ENCODE measurements around the gene TCF3.
"Not testable (repeated sequence)": the region's sequence is repeated elsewhere in the genome, so short reads cannot be mapped to it uniquely, and the experiment has no call there.

Gene TCF3

DNA sequence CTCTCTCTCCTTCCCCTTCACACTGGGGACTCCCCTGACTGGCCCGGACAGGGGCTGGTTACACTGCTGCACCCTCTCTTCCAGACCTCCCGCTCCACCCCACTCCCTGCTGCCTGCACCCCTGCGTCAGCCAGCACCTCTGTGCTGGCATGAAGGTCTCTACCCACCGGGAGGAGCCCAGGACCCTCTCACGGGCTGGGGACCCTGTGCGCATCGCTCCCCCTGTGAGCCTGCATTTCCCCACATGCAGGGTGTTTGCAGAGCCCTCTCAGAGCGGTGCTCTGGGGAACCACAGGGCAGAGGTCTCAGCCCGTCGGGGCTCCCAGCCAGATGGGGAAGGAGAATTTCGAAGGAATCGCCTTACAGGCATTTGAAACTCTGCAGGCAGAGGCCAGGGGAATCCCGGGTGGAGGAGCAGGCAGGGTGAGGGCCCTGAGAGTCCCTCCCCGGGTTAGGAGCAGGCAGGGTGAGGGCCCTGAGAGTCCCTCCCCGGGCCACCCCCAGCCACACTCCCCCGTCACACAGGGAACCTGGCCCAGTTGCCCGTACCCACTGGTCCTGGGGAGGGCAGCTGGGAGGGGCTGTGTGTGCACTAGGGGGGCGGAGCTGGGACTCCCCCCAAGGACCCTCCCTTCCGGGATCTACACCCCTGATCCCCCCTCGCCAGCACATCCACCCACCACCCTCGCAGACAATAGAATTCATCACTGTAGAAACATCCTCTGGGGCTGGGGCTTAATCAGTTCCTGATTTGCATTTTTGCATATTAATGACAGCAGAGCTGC is 16.3 kb upstream of the TCF3 start:
- H3K9me3 Mint-ChIP-seq = no peaks in the 10 kb centered on the region
- peak overlapping the region; percentile 69 for H3K4me3 Mint-ChIP-seq
- no peaks in the 10 kb centered on the region for H3K36me3 Mint-ChIP-seq (ENCODE audit: low read depth)
- peaks cover 76% of the 10 kb centered on the region for H3K27me3 Mint-ChIP-seq (ENCODE audit: low read depth, poor library complexity)
- no peak for TF ChIP-seq CTCF (IDR thresholded peaks at IDR 0.05)
- DNase-seq = peak; percentile 41
- no peak overlapping the region for H3K27ac Mint-ChIP-seq
- peaks cover 26% of the 10 kb centered on the region for H3K4me1 Mint-ChIP-seq

DNA sequence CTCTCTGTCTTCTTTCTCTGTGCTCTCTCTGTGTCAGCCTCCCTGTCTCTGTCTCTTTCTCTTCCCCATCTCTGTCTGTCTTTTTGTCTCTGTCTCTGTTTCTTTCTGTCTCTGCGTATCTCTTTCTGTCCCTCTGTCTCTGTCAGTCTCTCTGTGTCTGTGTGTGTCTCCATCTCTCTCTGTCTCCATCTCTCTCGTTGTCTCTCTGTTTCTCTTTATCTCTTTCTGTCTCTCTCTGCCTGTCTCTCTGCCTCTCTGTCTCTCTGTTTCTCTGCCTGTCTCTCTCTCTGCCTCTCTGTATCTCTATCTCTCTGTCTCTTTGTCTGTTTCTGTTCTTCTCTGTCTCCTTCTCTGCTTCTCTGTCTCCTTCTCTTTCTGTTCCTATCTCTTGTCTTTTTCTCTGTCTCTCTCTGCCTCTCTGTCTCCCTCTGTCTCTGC is 15.7 kb upstream of the TCF3 start:
- Mint-ChIP-seq H3K27ac (peak overlapping the region; percentile 6), H3K9me3 (no peaks in the 10 kb centered on the region), H3K4me3 (peak overlapping the region; percentile 69), H3K36me3 (ENCODE audit: low read depth) (no peaks in the 10 kb centered on the region), H3K27me3 (ENCODE audit: low read depth, poor library complexity) (peaks cover 74% of the 10 kb centered on the region), H3K4me1 (peaks cover 23% of the 10 kb centered on the region)
- no peak for DNase-seq
- no peak for TF ChIP-seq CTCF (IDR thresholded peaks at IDR 0.05)

DNA sequence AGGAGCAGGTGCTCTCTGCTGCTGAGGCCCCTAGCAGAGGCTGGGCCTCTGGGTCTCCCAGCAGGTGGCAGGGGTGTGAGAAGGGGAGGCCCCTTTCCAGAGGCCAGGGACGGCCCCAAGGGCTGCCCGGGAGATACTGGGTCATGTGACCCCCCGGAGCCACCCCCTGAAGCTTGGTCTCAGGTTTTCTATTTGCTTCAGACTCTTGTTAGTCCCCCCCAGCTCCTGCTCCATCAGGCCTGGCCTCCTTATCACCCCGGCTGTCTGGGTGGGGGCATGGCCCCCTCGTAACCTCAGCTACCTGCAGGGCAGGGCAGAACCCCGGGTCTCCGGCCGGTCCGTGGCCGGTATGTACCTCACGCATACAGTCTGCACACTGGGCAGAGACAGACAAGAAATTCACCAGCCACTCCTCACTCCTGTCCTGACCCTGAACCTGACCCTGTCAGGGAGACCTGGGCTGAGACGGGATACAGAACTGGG is 13.2 kb upstream of the TCF3 start:
- H3K36me3 Mint-ChIP-seq (ENCODE audit: low read depth) = no peaks in the 10 kb centered on the region
- H3K4me3 Mint-ChIP-seq = no peak overlapping the region
- no peak for TF ChIP-seq CTCF (IDR thresholded peaks at IDR 0.05)

DNA sequence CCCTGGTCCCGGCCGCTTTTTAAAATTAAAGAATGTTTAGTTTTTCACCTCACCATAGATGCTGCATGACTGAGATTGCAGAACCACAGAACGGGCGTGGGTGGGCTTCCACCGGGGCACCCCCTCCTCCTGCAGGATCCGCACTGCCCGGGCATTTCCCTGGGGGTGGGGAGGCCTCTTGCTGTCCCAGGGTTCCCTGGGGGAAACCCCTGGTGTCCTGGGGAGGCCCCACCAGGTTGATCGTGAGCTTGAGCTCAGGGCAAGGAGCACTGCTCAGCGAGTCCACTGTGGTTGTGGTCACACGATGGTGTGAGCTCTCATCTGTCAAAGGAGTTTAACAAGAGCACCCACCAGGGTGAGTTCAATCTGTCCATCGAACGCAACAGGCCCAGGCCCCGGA is 11.4 kb upstream of the TCF3 start:
- DNase-seq = no peak
- Mint-ChIP-seq H3K27ac (no peak overlapping the region), H3K36me3 (ENCODE audit: low read depth) (no peaks in the 10 kb centered on the region), H3K4me1 (peaks cover 19% of the 10 kb centered on the region), H3K27me3 (ENCODE audit: low read depth, poor library complexity) (peaks cover 36% of the 10 kb centered on the region), H3K9me3 (peaks cover 6% of the 10 kb centered on the region), H3K4me3 (no peak overlapping the region)
- TF ChIP-seq CTCF (IDR thresholded peaks at IDR 0.05) = no peak

More for the DNA sequence above, 13.2 kb upstream of the TCF3 start:
- Mint-ChIP-seq H3K9me3 (no peaks in the 10 kb centered on the region), H3K27me3 (ENCODE audit: low read depth, poor library complexity) (peaks cover 50% of the 10 kb centered on the region), H3K27ac (no peak overlapping the region), H3K4me1 (peaks cover 23% of the 10 kb centered on the region)
- no peak for DNase-seq

GRCh38 chr19:1663227-1663626 is 10.8 kb upstream of the TCF3 start:
- Mint-ChIP-seq H3K27me3 (ENCODE audit: low read depth, poor library complexity) (peaks cover 30% of the 10 kb centered on the region), H3K4me1 (peaks cover 13% of the 10 kb centered on the region)
- DNase-seq; H3K36me3 Mint-ChIP-seq (ENCODE audit: low read depth); H3K9me3 Mint-ChIP-seq; H3K27ac Mint-ChIP-seq; H3K4me3 Mint-ChIP-seq: not testable (repeated sequence)

GRCh38 chr19:1661995-1662394 is 9.6 kb upstream of the TCF3 start:
- peaks cover 6% of the 10 kb centered on the region for H3K4me1 Mint-ChIP-seq
- no peak for DNase-seq
- H3K36me3 Mint-ChIP-seq (ENCODE audit: low read depth) = no peaks in the 10 kb centered on the region
- H3K27ac Mint-ChIP-seq = no peak overlapping the region
- no peak overlapping the region for H3K4me3 Mint-ChIP-seq
- TF ChIP-seq CTCF (IDR thresholded peaks at IDR 0.05) = no peak
- peaks cover 6% of the 10 kb centered on the region for H3K9me3 Mint-ChIP-seq
- H3K27me3 Mint-ChIP-seq (ENCODE audit: low read depth, poor library complexity) = peaks cover 17% of the 10 kb centered on the region
